HEK293 (cell line): ENCODE data around the gene MACROH2A1.

Experiments
- CTCF ChIA-PET: fragments of 350-600 bp; formaldehyde crosslinking; extraction: SDS; loops from one replicate; lab custom pipeline; 2021; ENCODE audit warnings: antibody characterized with exemption; lab: Yijun Ruan, JAX
- POLR2A ChIA-PET: fragments of 300-600 bp; formaldehyde crosslinking; extraction: SDS; loops from one replicate; lab custom pipeline; 2020; ENCODE audit warnings: antibody characterized with exemption, inconsistent platforms; lab: Yijun Ruan, JAX
- H3K27ac ChIP-seq: fragments of 200-500 bp; sonication (Bioruptor generic); 2 replicates; pipeline ENCODE4 v1.5.1; 2014; ENCODE audit warnings: low read depth, low read length, control low read depth, inconsistent platforms; ENCODE audit errors: extremely low read depth
- H3K36me3 ChIP-seq, 2 experiments: fragments of 200-500 bp in 1 of 2; sonication (Bioruptor generic) in 1 of 2; 1 replicate in 1 of 2; 2 replicates in 1 of 2; pipeline ENCODE4 v1.5.1; 2014 to 2017; ENCODE audit warnings: inconsistent platforms in 2 of 2, low read length in 2 of 2; ENCODE audit not compliant: control insufficient read depth in 2 of 2, insufficient read depth in 1 of 2
- H3K4me1 ChIP-seq: fragments of 200-500 bp; sonication (Bioruptor generic); 2 replicates; pipeline ENCODE4 v1.5.1; 2014; ENCODE audit warnings: mild to moderate bottlenecking, low read length, inconsistent platforms; ENCODE audit not compliant: control insufficient read depth, insufficient read depth
- H3K4me3 ChIP-seq: 2 replicates; pipeline ENCODE4 v1.5.1; 2011; ENCODE audit warnings: low read depth, mild to moderate bottlenecking, control low read depth, low read length, moderate library complexity
- H3K9me3 ChIP-seq: fragments of 200-500 bp; sonication (Bioruptor generic); 2 replicates; pipeline ENCODE4 v1.5.1; 2014; ENCODE audit warnings: low read depth, low read length, inconsistent platforms; ENCODE audit not compliant: control insufficient read depth, insufficient read depth
- AEBP2 ChIP-seq: fragments of 450-650 bp; formaldehyde crosslinking; IDR thresholded peaks from 2 replicates; pipeline ENCODE4 v1.5.1; 2016; ENCODE audit warnings: missing biosample characterization, missing genetic modification characterization, borderline replicate concordance
- GFI1B ChIP-seq: fragments of 450-650 bp; formaldehyde crosslinking; IDR thresholded peaks from 2 replicates; pipeline ENCODE4 v1.5.1; 2016; ENCODE audit warnings: missing biosample characterization, missing genetic modification characterization
- GLIS1 ChIP-seq: fragments of 450-650 bp; formaldehyde crosslinking; IDR thresholded peaks from 2 replicates; pipeline ENCODE4 v1.5.1; 2016; ENCODE audit warnings: missing biosample characterization, missing genetic modification characterization
- HOXC10 ChIP-seq: sonication (generic); formaldehyde crosslinking; IDR thresholded peaks from 2 replicates; pipeline ENCODE4 v1.8.1; 2023; ENCODE audit warnings: mild to moderate bottlenecking, missing genetic modification reagents
- KLF10 ChIP-seq: fragments of 450-650 bp; IDR thresholded peaks from 2 replicates; pipeline ENCODE4 v1.5.1; 2018; ENCODE audit warnings: missing biosample characterization, mild to moderate bottlenecking, missing genetic modification characterization
- KLF7 ChIP-seq: fragments of 450-650 bp; formaldehyde crosslinking; IDR thresholded peaks from 2 replicates; pipeline ENCODE4 v1.5.1; 2016; ENCODE audit warnings: missing biosample characterization, missing genetic modification characterization, borderline replicate concordance
- PRDM10 ChIP-seq: fragments of 450-650 bp; formaldehyde crosslinking; IDR thresholded peaks from 2 replicates; pipeline ENCODE4 v1.5.1; 2016; ENCODE audit warnings: missing biosample characterization, missing genetic modification characterization
- SCRT1 ChIP-seq: fragments of 450-650 bp; formaldehyde crosslinking; IDR thresholded peaks from 2 replicates; pipeline ENCODE4 v1.5.1; 2016; ENCODE audit warnings: missing biosample characterization, missing genetic modification characterization, borderline replicate concordance
- SETDB1 ChIP-seq: IDR thresholded peaks from one replicate; pipeline ENCODE4 v1.6.1; 2017; ENCODE audit warnings: mild to moderate bottlenecking, low read length, moderate library complexity, mixed read lengths; ENCODE audit not compliant: insufficient read length
- YY2 ChIP-seq: fragments of 450-650 bp; formaldehyde crosslinking; IDR thresholded peaks from 2 replicates; pipeline ENCODE4 v1.5.1; 2016; ENCODE audit warnings: missing biosample characterization, missing genetic modification characterization
- ZBTB1 ChIP-seq: fragments of 450-650 bp; formaldehyde crosslinking; IDR thresholded peaks from 2 replicates; pipeline ENCODE4 v1.5.1; 2016; ENCODE audit warnings: missing biosample characterization, missing genetic modification characterization
- ZBTB20 ChIP-seq: fragments of 450-650 bp; formaldehyde crosslinking; IDR thresholded peaks from 2 replicates; pipeline ENCODE4 v1.5.1; 2016; ENCODE audit warnings: missing biosample characterization, missing genetic modification characterization
- ZBTB7A ChIP-seq: fragments of 450-650 bp; formaldehyde crosslinking; IDR thresholded peaks from 2 replicates; pipeline ENCODE4 v1.5.1; 2016; ENCODE audit warnings: low read depth, missing biosample characterization, missing genetic modification characterization
- ZNF114 ChIP-seq: fragments of 450-650 bp; formaldehyde crosslinking; IDR thresholded peaks from 2 replicates; pipeline ENCODE4 v1.5.0; 2017; ENCODE audit warnings: missing biosample characterization, missing genetic modification characterization
- ZNF146 ChIP-seq: fragments of 450-650 bp; formaldehyde crosslinking; IDR thresholded peaks from 2 replicates; pipeline ENCODE4 v1.5.1; 2016; ENCODE audit warnings: missing biosample characterization, missing genetic modification characterization
- ZNF157 ChIP-seq: fragments of 450-650 bp; formaldehyde crosslinking; IDR thresholded peaks from 2 replicates; pipeline ENCODE4 v1.5.1; 2016; ENCODE audit warnings: missing biosample characterization, missing genetic modification characterization
- ZNF169 ChIP-seq: fragments of 450-650 bp; formaldehyde crosslinking; IDR thresholded peaks from 2 replicates; pipeline ENCODE4 v1.5.1; 2016; ENCODE audit warnings: missing biosample characterization, missing genetic modification characterization
- ZNF18 ChIP-seq: fragments of 450-650 bp; formaldehyde crosslinking; IDR thresholded peaks from 2 replicates; pipeline ENCODE4 v1.5.1; 2016; ENCODE audit warnings: missing biosample characterization, missing genetic modification characterization
- ZNF239 ChIP-seq: fragments of 450-650 bp; formaldehyde crosslinking; IDR thresholded peaks from 2 replicates; pipeline ENCODE4 v1.5.1; 2016; ENCODE audit warnings: missing biosample characterization, missing genetic modification characterization
- ZNF341 ChIP-seq: fragments of 450-650 bp; formaldehyde crosslinking; IDR thresholded peaks from 2 replicates; pipeline ENCODE4; 2016; ENCODE audit warnings: low read depth, missing biosample characterization, missing genetic modification characterization
- ZNF362 ChIP-seq: fragments of 450-650 bp; formaldehyde crosslinking; IDR thresholded peaks from 2 replicates; pipeline ENCODE4 v1.5.1; 2016; ENCODE audit warnings: missing biosample characterization, missing genetic modification characterization
- ZNF391 ChIP-seq: fragments of 450-650 bp; formaldehyde crosslinking; IDR thresholded peaks from 2 replicates; pipeline ENCODE4 v1.5.1; 2016; ENCODE audit warnings: low read depth, missing biosample characterization, missing genetic modification characterization, borderline replicate concordance
- ZNF48 ChIP-seq: fragments of 450-650 bp; formaldehyde crosslinking; IDR thresholded peaks from 2 replicates; pipeline ENCODE4 v1.5.1; 2016; ENCODE audit warnings: missing biosample characterization, missing genetic modification characterization
- ZNF510 ChIP-seq: fragments of 450-650 bp; formaldehyde crosslinking; IDR thresholded peaks from 2 replicates; pipeline ENCODE4 v1.5.1; 2018; ENCODE audit warnings: mild to moderate bottlenecking, missing genetic modification characterization, missing biosample characterization; ENCODE audit not compliant: insufficient replicate concordance
- ZNF596 ChIP-seq: fragments of 450-650 bp; IDR thresholded peaks from 2 replicates; pipeline ENCODE4 v1.5.0; 2018; ENCODE audit warnings: missing biosample characterization, mild to moderate bottlenecking, missing genetic modification characterization, moderate library complexity
- ZNF623 ChIP-seq: fragments of 450-650 bp; formaldehyde crosslinking; IDR thresholded peaks from 2 replicates; pipeline ENCODE4 v1.5.1; 2016; ENCODE audit warnings: missing biosample characterization, missing genetic modification characterization
- ZNF660 ChIP-seq: fragments of 450-650 bp; IDR thresholded peaks from 2 replicates; pipeline ENCODE4 v1.5.1; 2018; ENCODE audit warnings: missing biosample characterization, mild to moderate bottlenecking, missing genetic modification characterization
- ZNF677 ChIP-seq: fragments of 450-650 bp; IDR thresholded peaks from 2 replicates; pipeline ENCODE4 v1.5.0; 2018; ENCODE audit warnings: missing biosample characterization, mild to moderate bottlenecking, missing genetic modification characterization, moderate library complexity
- ZNF76 ChIP-seq: fragments of 450-650 bp; formaldehyde crosslinking; IDR thresholded peaks from 2 replicates; pipeline ENCODE4; 2016; ENCODE audit warnings: low read depth, missing biosample characterization, missing genetic modification characterization, borderline replicate concordance
- ZNF830 ChIP-seq: fragments of 450-650 bp; IDR thresholded peaks from 2 replicates; pipeline ENCODE4 v1.5.0; 2018; ENCODE audit warnings: missing biosample characterization, missing genetic modification characterization, low read depth, mild to moderate bottlenecking, moderate library complexity
- ZNF837 ChIP-seq: fragments of 450-650 bp; formaldehyde crosslinking; IDR thresholded peaks from 2 replicates; pipeline ENCODE4 v1.5.1; 2016; ENCODE audit warnings: missing biosample characterization, missing genetic modification characterization

Gene MACROH2A1

GRCh38 chr5:135349886-135350285, 49.1 kb downstream of the MACROH2A1 start:
- H3K27ac ChIP-seq = no peak overlapping the region
- H3K36me3 ChIP-seq = peaks cover 15 to 94% of the 10 kb centered on the region in 2 experiments
- TF ChIP-seq ZNF391 (tag by site-specific recombination) (no peak), ZNF596 (tag by site-specific recombination) (no peak), AEBP2 (no peak), HOXC10 (CRISPR knock-in tag) (no peak), KLF7 (tag by site-specific recombination) (no peak), ZNF239 (tag by site-specific recombination) (no peak), KLF10 (no peak), ZBTB20 (tag by site-specific recombination) (no peak), ZNF510 (tag by site-specific recombination) (no peak), ZNF660 (tag by site-specific recombination) (no peak), GFI1B (tag by site-specific recombination) (no peak), ZNF341 (tag by site-specific recombination) (no peak), GLIS1 (no peak), ZNF362 (no peak), ZNF76 (tag by site-specific recombination) (no peak), ZNF146 (tag by site-specific recombination) (no peak), ZNF623 (no peak), PRDM10 (tag by site-specific recombination) (no peak), ZBTB1 (no peak), ZNF18 (no peak)
- H3K4me3 ChIP-seq = no peak overlapping the region
- POLR2A ChIA-PET = no interaction called here
- H3K9me3 ChIP-seq = no peaks in the 10 kb centered on the region
- CTCF ChIA-PET = no interaction called here
- H3K4me1 ChIP-seq = no peaks in the 10 kb centered on the region

- no peak overlapping the region for H3K27ac ChIP-seq
- H3K9me3 ChIP-seq = no peaks in the 10 kb centered on the region
- H3K4me3 ChIP-seq = no peak overlapping the region
- ChIA-PET CTCF (no interaction called here), POLR2A (no interaction called here)
- no peaks in the 10 kb centered on the region for H3K4me1 ChIP-seq
- peaks cover 19 to 94% of the 10 kb centered on the region in 2 experiments for H3K36me3 ChIP-seq
- TF ChIP-seq ZNF48 = no peak
- TF ChIP-seq SETDB1 = no peak
- TF ChIP-seq ZNF157 = no peak
- no peak for TF ChIP-seq SCRT1 (tag by site-specific recombination)
- TF ChIP-seq ZNF837 = no peak
- TF ChIP-seq ZNF677 (tag by site-specific recombination) = no peak
- TF ChIP-seq ZNF114 (tag by site-specific recombination) = no peak
- TF ChIP-seq YY2 = no peak
- no peak for TF ChIP-seq ZBTB7A (tag by site-specific recombination)
- TF ChIP-seq ZNF830 = no peak
- TF ChIP-seq ZNF169 = no peak
These were observed 49.6 kb downstream of the MACROH2A1 start for GRCh38 chr5:135349451-135349850.
